GM21737 (cell line): Measurements from ENCODE around the gene JPH4.

Experiments used
- ATAC-seq: cut with Tn5 transposase; IDR thresholded peaks from one replicate; pipeline ENCODE4 v1.9.1; 2021; ENCODE audit warnings: mild to moderate bottlenecking, moderate library complexity; ENCODE audit not compliant: unreplicated experiment

Gene JPH4

DNA sequence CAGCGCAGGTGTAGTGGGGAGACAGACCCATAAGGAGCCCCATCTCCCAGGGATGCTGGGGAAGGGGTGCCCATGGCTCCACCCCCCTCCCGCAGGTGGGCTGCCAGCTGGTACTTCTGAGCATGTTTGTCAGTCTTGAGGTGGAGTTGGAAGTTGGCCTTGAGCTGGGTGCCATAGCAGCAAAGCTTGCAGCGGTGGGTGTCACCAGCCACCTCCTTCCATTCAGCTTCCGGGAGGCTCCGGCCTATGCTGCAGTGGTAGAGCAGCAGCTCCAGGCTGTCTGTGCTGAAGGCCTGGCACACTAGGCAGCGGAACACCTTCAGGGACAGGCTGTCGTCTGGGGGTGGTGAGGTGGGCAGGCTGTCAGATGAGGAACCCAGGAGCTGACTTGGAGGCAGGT is 45.9 kb downstream of the JPH4 start:
- no peak for ATAC-seq

DNA sequence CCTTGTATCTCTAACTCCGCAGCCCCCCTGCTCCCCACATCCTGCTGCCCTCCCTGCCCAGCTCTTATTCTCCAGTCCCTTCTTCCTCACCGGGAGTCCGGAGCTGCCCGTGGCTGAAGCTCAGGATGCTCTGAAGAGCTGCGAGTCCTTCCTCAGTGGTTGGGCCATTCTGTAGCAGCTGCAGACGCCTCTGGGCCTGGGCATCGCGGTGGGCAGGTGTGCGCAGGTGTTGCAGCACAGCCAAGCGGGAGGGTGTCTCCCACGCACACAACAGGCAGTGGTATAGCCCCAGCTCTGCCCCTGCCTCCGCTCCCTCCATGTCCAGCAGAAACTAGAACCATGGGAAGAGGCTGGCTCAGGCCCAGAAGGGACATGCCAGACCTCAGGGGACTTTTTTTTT is 47.2 kb downstream of the JPH4 start:
- no peak for ATAC-seq

DNA sequence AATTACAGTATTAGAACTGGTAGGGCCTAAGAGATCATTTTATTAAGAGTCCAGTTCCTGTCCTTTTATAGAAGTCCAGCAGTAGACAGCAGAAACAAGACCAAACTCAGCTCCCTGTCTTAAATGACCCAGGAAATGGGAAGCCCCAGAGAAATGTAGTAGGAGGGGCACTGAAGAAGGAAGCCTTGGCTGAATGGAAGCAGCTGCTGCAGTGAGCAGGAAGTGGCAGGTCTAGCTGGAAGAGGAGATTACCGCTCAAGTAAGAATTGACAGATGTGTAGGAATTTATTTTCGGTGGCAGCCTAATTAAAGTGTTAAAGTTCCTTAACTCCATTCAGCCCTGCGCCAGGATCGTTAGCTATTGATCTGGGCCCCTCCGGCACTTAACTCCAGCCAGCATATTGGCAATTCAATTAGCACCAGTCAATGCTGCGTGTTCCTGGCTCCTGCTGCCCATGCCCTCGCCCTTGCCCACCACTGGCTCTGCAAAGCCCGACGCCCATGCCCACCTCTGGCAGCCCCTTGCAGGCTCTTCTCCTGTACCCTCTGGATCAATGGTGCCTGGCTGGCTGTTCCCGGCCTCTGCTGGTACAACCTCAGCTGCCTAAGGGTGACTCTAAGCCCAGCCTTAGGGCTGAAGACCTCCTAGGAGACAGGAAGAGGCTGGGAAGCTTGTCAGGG is 48.1 kb downstream of the JPH4 start:
- ATAC-seq = no peak

DNA sequence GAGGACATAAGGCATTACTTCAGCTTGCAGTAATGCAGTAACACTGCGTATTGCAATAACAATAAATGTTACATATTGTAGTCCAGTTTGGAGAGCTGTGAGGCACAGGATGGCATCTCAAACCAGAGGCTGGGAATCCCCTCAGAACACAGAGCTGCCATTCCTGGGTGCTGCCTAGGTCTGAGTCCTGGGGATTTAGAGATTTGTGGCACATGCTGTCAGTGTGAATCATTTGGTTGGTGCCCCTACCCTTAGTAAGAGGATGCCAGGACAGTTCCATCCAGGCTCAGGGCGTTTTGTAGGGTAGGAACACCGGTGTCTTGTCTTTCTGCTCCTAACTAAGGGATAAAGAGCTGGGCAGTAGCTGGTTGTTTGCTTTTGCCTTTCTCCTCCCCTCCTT is 49.6 kb downstream of the JPH4 start:
- no peak for ATAC-seq

DNA sequence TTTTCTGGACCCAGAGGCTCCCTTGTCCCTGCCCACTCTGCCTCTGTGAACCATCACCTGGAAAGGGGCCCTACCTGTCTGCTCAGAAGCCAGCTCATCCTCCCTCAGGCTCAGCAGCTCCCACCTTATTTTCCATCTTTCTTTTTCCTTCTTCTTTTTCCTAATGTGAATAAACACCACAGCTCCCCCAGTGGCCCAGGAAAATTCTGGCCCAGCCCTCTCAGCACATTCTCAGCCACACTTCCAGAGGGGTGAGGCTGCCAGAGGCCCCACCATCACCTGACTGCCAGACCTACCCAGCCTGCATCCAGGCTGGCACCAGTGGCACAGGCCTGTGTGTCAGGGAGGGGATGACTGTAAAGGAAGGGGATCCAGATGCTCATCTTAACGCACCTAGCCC is 50.0 kb downstream of the JPH4 start:
- no peak for ATAC-seq

DNA sequence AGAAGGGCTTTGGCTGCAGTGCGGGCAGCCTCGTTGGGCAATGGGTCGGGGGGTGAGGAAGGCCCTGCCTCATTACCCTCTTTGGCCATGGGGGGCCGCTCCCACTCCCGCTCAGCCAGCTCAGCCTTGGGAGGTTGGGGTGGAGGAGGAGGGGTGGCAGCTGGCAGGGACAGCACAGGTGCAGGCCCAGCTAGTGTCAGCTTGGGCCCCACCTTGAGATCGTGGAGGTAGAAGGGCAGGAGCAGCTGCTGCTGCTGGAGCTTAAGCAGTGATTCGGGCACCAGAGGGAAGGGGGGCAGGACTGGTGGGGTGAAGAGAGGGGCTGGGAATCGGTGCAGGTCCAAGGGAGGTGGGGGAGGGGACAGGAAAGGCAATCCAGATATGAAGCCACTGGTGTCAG is 53.0 kb downstream of the JPH4 start:
- ATAC-seq = no peak

DNA sequence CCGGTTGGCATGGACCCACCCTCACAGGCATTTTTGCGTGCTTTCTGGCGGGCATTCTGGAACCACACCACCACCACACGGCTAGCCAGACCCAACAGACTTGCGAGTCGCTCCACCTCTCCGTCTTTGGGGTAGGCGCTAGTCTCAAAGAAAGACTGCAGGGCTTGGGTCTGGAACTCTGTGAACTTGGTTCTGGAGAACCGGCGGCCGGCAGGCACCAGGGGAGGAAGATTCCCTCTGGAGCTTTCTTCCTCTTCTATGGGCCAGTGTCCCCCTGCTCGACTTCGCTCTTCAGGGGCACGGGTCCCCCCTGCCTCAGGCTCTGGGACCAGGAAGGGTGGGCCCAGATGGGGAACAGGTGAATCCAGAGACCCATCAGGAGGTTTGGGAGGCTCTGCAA is 53.6 kb downstream of the JPH4 start:
- ATAC-seq = no peak

DNA sequence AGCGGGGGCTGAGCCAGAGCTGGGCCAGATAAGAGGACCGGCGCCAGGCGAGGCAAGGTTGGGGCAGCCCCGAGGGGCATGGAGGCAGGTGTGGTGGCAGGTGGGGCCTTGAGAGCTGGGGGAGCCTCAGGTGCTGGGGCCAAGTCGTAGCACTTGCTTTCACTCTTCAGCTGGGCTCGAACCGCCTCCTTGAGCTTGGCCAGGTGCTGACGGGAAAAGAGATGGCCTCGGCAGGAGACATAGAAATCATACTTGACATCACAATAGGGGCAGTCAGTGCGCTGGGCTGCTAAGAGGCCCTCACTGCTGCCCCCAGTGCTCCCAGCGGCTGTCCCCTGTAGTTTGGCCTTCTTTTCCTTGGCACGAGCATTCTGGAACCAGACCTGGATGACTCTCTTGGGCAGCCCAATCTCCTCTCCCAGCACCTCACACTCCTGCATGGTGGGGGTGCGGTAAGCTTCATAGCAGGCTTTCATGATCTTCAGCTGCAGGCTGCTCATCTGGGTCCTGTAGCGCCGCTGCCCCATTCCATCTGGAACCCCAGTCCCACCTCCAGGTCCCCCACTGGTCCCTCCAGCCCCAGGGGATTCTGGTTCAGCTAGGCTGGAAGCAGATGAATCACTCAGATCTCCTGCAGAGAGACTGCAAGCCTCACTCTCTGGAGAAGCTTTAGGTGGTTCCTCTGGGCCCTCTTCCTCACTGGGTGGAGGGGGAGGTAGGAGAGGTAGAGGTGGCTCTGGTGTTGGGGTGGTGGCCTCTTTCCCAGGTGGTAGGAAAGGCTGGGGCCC is 55.2 kb downstream of the JPH4 start:
- no peak for ATAC-seq

DNA sequence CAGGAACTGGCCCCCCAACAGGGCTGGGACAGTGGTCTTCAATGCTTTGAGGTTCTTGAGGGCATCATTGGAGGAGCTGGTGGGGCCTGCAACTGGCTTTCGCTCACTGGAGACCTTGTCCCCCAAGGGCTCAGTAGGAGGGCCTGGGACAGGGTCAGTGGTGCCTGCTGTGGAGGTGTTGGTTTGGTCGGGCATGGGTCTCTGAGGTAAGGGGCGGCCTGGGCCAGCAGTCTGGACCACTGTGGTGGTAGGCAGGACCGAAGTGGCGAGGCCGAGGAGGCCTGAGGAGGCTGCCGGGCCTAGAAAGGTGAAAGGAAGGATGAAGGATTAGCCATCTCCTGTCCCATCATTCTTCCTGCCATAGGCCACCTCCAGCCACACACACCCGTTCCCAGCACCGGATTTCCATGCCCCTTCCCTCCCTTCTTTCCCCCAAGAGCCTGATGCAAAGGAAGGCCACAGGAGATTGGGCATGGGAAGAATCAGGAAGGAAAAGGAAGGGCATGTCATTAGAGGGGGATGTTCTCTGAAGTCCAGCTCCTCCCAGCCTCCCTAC is 55.9 kb downstream of the JPH4 start:
- no peak for ATAC-seq

DNA sequence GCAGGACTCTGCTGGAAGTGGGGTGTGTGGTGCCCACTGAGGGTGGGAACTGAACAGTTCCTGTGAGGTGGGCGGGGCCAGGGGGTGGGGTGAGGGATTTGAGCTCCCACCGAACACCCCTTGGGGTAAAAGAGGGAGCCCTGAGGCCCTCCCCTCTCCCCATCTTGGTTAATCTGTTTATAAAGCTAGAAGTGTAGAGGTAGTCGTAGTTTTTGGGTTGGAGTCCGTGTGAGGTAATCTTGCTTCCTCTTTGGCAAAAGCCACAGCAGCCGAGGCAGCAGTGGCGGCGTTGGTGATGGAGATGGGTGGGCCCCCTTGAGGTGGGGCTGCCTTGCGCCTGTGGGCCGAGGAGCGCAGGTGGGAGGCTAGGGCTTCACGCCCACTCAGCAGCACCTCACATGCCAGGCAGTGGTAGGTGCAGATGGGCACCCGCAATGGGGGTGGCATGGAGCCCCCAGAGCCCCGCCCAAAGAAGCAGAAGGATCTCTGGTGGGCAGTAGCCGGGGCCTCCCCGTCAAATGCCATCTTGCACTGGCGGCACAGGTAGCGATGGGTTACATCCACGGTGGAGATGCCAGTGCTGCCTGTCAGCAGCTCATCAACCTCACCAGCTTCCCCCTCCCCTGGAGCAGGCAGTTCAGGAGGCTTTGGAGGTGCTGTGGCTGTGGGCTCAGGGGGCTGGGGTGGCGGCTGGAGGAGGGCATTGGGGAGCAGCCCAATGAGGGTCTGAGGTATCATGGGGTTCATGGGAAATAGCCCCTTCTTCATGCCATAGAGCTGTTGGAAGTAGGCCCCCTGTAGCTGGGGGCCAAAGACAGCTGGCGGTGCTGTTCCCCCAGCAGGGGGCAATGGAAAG is 56.6 kb downstream of the JPH4 start:
- no peak for ATAC-seq

DNA sequence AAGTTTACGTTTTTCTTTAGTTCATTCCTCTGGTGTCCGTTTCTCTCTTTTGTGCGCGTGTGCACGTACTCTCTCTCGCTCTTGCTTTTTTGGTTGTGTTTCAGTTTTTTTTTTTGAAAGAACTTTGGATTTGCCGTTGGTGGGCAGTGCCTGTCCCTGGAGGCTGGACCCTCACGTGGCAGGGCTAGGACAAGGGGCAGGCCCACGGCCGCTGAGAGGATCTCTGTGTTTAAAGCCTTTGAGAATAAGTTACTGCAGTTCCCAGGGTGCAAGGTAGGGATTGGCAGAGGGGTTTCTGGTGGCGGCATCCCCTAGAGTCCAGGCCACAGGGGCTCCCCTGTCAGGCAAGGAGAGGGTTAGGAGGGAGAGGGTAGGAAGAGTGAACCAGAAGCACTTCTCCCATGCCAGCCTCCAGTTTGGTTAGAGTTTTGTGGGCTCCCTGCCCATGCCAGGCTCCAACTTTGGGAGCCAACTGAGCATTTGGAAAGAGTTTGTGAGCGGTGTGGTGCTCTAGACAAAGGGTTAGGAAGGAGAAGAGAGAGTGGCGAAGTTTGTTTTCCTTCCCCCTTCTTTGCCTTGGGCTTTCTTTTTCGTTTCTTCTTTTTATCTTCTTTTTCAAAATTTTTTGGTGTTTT is 57.6 kb downstream of the JPH4 start:
- ATAC-seq = no peak

DNA sequence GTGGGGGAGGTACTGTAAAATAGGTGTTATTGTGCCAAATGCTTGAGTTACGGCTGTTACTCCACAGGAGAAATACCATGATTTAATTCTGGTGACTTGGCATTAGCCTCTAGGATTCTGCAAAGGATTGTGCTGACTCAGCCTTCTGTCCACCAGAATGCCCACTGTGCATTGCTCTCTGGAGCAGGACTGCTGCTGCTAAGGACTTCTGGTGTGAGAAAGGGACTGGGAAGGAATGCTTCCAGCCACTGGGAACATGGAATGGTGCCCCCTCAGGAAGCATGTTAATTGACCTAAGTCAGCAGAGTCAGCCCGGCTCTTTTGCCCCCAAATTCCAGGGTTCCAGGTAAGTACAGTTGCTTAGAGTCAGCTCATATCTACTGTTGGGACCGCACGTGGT is 59.9 kb downstream of the JPH4 start:
- no peak for ATAC-seq
